Transverse colon (tissue), 4 donors: ENCODE data around the gene SLC22A3.

Experiments
- CTCF ChIP-seq, 5 experiments: fragments of 200-600 bp in 3 of 5; fragments of 450-650 bp in 2 of 5; sonication (generic) in 3 of 5; IDR thresholded peaks; 1 replicate in 2 of 5; 2 replicates in 3 of 5; pipeline ENCODE4 v1.5.1; 2016 to 2017; ENCODE audit warnings: antibody characterized with exemption in 5 of 5, inconsistent platforms in 3 of 5, mild to moderate bottlenecking in 2 of 5, moderate library complexity in 1 of 5
- EP300 ChIP-seq: sonication (generic); formaldehyde crosslinking; IDR thresholded peaks from one replicate; pipeline ENCODE4 v1.6.1; 2017; ENCODE audit warnings: antibody characterized with exemption, low read depth
- POLR2A ChIP-seq: fragments of 450-650 bp; IDR thresholded peaks from one replicate; pipeline ENCODE4 v1.6.1; 2016; ENCODE audit warnings: antibody characterized with exemption, mild to moderate bottlenecking, moderate library complexity
- POLR2AphosphoS5 ChIP-seq, 3 donors: sonication (generic); formaldehyde crosslinking; IDR thresholded peaks; one replicate each; pipeline ENCODE4 v1.6.1; 2016; ENCODE audit warnings: antibody characterized with exemption in 3 of 3

DNA sequence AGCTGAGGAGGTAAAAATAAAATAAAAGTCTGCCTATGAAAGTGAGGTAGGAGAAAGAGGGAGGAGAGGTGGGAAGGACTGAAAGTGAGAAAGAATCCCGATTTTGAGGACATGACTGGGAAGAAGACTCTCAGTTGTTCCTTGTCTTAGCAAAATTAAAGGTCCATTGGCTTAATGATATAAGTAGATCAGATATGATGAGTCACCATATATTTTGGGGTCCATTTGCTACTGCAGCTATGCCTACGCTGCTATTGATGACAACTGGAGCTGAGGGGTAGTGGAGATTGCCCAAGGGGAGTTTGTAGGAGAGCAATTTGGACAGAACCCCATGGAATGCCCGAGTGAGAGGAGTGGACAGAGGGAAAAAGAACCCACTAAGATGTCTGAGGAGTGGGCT, 15.1 kb upstream of the SLC22A3 start:
- TF ChIP-seq POLR2A (no peak), CTCF (IDR thresholded peaks at IDR 0.05) (no peak), POLR2AphosphoS5 (IDR thresholded peaks at IDR 0.05) (no peak), EP300 (no peak)
